BJ (cell line): ENCODE measurements around the gene FAM76B. TPM values are rescaled to one million over a fixed set of nuclear protein-coding genes. Genes with fewer than 3 reads are reported as not detected.
A peak's percentile ranks its signal among the peaks of the same experiment; 100 is the strongest.
"Not testable (repeated sequence)": the region's sequence is repeated elsewhere in the genome, so short reads cannot be mapped to it uniquely, and the experiment has no call there.

Experiments used
- CTCF ChIA-PET: fragments of 350-600 bp; formaldehyde crosslinking; extraction: SDS; loops from one replicate; lab custom pipeline; 2021; ENCODE audit warnings: antibody characterized with exemption, inconsistent platforms; lab: Yijun Ruan, JAX
- POLR2A ChIA-PET: fragments of 300-600 bp; sonication (Branson Sonifier 250); formaldehyde crosslinking; extraction: SDS; loops from one replicate; lab custom pipeline; 2021; ENCODE audit warnings: antibody characterized with exemption; lab: Charles Lee
- DNase-seq: peaks from one replicate; pipeline ENCODE4 v3.0.0-alpha.2; 2011; ENCODE audit warnings: low read depth
- H3K27me3 ChIP-seq: 2 replicates; pipeline ENCODE4 v1.6.0; 2011; ENCODE audit warnings: low read length; ENCODE audit not compliant: control insufficient read depth, insufficient read depth
- H3K36me3 ChIP-seq: 2 replicates; pipeline ENCODE4 v1.5.1; 2011; ENCODE audit warnings: low read length; ENCODE audit not compliant: control insufficient read depth, insufficient read depth
- H3K4me3 ChIP-seq: 2 replicates; pipeline ENCODE4 v1.5.1; 2011; ENCODE audit warnings: low read depth, mild to moderate bottlenecking, control low read depth, low read length
- CTCF ChIP-seq: IDR thresholded peaks from 2 replicates; pipeline ENCODE4 v1.5.1; 2011; ENCODE audit warnings: low read depth, mild to moderate bottlenecking, control low read depth, inconsistent platforms, low read length, moderate library complexity; ENCODE audit not compliant: insufficient read depth
- polyA plus RNA-seq: library from polyadenylated mRNA; depleted of rRNA; stranded (reverse); fragments of >200 nt; gene quantifications from 2 replicates; pipeline ENCODE4 v1.2.3, GENCODE V29; 2011

The FAM76B gene
- polyA plus RNA-seq, 1 experiment = 9.4 TPM

- no peaks in the 10 kb centered on the region for H3K36me3 ChIP-seq
- H3K27me3 ChIP-seq = no peaks in the 10 kb centered on the region
- DNase-seq = peak; percentile 84
- no peak for TF ChIP-seq CTCF
- CTCF ChIA-PET = interaction anchor here (0.7 kb wide), 1 partner anchor 18 kb away, joined by 3 read pairs; no protein-coding TSS in a partner anchor
- POLR2A ChIA-PET = no interaction called here
- no peak overlapping the region for H3K4me3 ChIP-seq
Measured at GRCh38 chr11:95831198-95831883, 41.8 kb upstream of the FAM76B start.

DNA sequence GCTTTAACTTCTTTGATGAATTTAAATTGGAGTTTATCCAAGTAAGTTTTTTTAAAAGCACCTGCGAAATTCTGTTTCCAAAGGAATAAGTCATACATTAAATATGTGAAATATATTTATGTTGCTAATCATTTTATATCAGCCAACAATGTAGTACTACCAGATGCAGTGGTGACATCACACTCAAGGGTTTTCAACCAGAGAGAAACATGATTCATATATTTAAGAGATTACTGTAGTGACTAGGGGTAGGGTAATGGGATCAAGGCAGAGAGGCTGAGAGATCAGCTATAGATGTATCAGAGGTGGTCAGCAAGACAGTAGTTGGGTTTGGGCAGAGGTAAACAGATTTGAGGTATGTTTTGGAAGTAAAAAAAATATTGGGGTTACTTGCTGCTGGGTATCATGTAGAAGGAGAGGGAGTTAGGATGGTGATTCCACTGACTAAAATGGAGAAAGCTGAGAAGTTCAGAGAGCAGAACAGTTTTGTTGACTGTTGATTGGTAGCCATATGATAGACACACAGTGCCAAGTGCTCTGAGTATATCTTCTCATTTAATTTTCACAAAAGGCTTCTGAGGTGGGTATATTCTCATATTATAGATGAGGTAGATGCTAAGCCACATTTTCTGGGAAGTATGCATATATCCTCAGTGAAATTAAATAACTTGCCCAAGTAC lies 40.1 kb upstream of the FAM76B start:
- no peak for TF ChIP-seq CTCF
- Histone ChIP-seq H3K27me3 (no peaks in the 10 kb centered on the region), H3K4me3 (no peak overlapping the region), H3K36me3 (no peaks in the 10 kb centered on the region)
- DNase-seq = no peak
- ChIA-PET POLR2A (no interaction called here), CTCF (no interaction called here)

- ChIA-PET CTCF (interaction anchor here (1.5 kb wide), 1 partner anchor 8 kb away, joined by 3 read pairs; no protein-coding TSS in a partner anchor), POLR2A (no interaction called here)
- H3K27me3 ChIP-seq = no peaks in the 10 kb centered on the region
- H3K36me3 ChIP-seq = no peaks in the 10 kb centered on the region; the same call in 1 of the 2 replicates
- no peak for TF ChIP-seq CTCF
- no peak overlapping the region for H3K4me3 ChIP-seq
- no peak for DNase-seq
Measured at GRCh38 chr11:95827696-95828095, 38.1 kb upstream of the FAM76B start.

- ChIA-PET POLR2A (no interaction called here), CTCF (no interaction called here)
- H3K4me3 ChIP-seq = no peak overlapping the region
- DNase-seq = no peak
- no peaks in the 10 kb centered on the region for H3K27me3 ChIP-seq
- H3K36me3 ChIP-seq = peaks cover 1% of the 10 kb centered on the region; the same call in 1 of the 2 replicates
- TF ChIP-seq CTCF = no peak
Measured at GRCh38 chr11:95821640-95822039, 32.1 kb upstream of the FAM76B start.

DNA sequence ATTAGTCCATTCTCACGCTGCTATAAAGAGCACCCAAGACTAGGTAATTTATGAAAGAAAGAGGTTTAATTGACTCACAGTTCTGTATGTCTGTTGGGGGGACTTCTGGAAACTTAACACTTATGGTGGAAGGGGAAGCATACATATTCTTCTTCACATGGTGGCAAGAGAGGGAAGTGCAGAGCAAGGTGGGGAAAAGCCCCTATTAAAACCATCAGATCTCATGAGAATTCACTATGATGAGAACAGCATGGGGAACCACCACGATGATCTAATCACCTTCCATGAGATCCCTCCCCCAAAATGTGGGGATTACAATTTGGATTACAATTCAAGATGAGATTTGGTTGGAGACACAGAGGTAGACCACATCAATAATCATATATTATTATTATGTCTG lies 26.5 kb upstream of the FAM76B start:
- no peak for TF ChIP-seq CTCF
- CTCF ChIA-PET = no interaction called here
- POLR2A ChIA-PET = no interaction called here

DNA sequence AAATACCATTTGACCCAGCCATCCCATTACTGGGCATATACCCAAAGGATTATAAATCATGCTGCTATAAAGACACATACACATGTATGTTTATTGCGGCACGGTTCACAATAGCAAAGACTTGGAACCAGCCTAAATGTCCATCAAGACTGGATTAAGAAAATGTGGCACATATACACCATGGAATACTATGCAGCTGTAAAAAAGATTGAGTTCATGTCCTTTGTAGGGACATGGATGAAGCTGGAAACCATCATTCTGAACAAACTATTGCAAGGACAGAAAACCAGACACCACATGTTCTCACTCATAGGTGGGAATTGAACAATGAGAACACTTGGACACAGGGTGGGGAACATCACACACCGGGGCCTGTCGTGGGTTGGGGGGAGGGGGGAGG lies 21.5 kb upstream of the FAM76B start:
- H3K27me3 ChIP-seq, H3K36me3 ChIP-seq, DNase-seq, CTCF ChIA-PET, H3K4me3 ChIP-seq, POLR2A ChIA-PET: not testable (repeated sequence)

More for the DNA sequence above, 26.5 kb upstream of the FAM76B start:
- Histone ChIP-seq H3K4me3 (no peak overlapping the region), H3K36me3 (peaks cover 2% of the 10 kb centered on the region; the same call in 1 of the 2 replicates), H3K27me3 (no peaks in the 10 kb centered on the region)
- no peak for DNase-seq

- CTCF ChIA-PET = interaction anchor here (0.6 kb wide), 1 partner anchor 546 kb away, joined by 3 read pairs; no protein-coding TSS in a partner anchor
- POLR2A ChIA-PET, H3K4me3 ChIP-seq: not testable (repeated sequence)
Measured at GRCh38 chr11:95806464-95806863, 16.9 kb upstream of the FAM76B start.

More at GRCh38 chr11:95806464-95806863, 16.9 kb upstream of the FAM76B start:
- DNase-seq, H3K27me3 ChIP-seq, H3K36me3 ChIP-seq: not testable (repeated sequence)
